GM12875 (cell line): Measurements from ENCODE around the gene SPSB2.

Experiments used
- H3K4me3 ChIP-seq: one replicate; pipeline ENCODE4 v1.5.1; 2011; ENCODE audit warnings: low read depth, low read length, control low read depth
- TF ChIP-seq, protein P1 (sequence below): IDR thresholded peaks from 2 replicates; pipeline ENCODE4 v1.5.1; 2011; ENCODE audit warnings: low read depth, mild to moderate bottlenecking, control low read depth, inconsistent platforms, low read length, moderate library complexity, borderline replicate concordance; ENCODE audit not compliant: insufficient read depth

SPSB2 gene

DNA sequence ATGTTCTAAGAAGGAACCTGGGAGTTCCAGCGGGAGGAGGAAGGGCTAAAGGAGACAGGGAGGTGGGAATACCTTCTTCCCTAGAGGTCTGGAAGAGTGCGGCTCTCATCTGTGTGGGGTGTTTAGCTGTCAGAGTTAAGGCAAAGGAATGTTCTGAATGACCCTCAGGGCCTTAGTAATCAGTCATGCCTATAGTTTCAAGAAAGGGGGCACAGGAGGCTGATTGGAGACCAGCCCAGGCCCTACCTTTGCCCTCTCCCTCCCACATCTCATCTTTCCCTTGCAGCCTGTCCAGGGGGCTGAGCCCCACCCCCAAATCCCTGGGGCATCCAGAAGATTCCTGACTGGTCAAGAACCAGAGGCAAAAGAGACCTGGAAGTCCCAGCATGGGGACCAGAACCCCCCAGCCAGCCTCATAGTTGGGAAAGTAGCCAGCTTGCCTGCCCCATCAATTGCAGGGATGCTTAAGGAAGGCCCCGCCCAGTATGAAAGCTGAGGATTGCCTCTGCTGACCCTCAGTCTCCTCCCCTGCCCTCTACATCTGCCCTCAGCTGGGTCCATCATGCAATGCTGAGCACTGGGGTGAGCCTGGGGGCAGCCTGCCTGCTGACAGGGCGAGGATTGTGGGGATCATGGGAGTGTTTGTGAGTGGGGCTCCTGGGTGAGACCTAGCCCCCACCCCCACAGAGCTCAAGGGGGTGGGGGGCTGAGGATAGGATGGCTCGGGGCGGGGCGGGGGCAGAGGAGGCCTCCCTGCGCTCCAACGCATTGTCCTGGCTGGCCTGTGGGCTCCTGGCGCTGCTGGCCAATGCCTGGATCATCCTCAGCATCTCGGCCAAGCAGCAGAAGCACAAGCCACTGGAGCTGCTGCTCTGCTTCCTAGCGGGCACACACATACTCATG, 49.7 kb downstream of the SPSB2 start:
- no peak overlapping the region for H3K4me3 ChIP-seq
- TF ChIP-seq, protein P1, sequence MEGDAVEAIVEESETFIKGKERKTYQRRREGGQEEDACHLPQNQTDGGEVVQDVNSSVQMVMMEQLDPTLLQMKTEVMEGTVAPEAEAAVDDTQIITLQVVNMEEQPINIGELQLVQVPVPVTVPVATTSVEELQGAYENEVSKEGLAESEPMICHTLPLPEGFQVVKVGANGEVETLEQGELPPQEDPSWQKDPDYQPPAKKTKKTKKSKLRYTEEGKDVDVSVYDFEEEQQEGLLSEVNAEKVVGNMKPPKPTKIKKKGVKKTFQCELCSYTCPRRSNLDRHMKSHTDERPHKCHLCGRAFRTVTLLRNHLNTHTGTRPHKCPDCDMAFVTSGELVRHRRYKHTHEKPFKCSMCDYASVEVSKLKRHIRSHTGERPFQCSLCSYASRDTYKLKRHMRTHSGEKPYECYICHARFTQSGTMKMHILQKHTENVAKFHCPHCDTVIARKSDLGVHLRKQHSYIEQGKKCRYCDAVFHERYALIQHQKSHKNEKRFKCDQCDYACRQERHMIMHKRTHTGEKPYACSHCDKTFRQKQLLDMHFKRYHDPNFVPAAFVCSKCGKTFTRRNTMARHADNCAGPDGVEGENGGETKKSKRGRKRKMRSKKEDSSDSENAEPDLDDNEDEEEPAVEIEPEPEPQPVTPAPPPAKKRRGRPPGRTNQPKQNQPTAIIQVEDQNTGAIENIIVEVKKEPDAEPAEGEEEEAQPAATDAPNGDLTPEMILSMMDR: no peak

DNA sequence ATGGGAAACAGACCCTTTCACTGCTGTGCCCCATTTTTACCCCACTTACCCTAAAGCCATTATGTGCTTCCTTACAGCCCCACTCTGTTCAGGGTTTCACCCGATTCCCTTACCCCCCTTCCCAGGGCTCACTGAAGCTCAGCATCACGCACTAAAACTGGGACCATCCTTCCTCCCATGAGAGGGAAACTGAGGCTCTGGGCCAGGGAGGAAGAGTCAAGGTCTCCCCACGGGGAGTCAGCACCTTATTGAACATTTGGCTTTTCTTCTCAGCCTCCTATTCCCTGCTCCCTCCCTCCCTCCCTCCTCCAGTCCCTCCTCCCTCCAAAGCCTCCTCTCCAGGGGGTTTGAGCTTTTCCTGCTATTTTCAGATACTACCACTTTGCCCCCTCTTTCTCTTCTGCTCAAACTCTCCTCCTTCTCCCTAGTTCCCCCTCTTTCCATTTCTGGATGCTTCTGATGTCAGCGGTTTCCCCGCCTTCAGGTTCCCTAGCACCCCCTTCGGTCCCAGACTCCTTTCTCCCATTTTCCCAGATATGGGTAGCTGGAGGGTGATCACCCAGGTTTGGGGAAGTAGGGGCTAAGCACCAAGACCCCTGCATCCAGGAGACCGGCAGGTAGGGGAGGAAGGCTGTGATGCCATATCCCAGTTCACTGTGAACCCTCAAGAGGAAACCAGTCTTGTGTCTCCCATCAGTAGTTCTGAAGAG, 50.5 kb downstream of the SPSB2 start:
- TF ChIP-seq, protein P1: no peak
- H3K4me3 ChIP-seq: no peak overlapping the region

DNA sequence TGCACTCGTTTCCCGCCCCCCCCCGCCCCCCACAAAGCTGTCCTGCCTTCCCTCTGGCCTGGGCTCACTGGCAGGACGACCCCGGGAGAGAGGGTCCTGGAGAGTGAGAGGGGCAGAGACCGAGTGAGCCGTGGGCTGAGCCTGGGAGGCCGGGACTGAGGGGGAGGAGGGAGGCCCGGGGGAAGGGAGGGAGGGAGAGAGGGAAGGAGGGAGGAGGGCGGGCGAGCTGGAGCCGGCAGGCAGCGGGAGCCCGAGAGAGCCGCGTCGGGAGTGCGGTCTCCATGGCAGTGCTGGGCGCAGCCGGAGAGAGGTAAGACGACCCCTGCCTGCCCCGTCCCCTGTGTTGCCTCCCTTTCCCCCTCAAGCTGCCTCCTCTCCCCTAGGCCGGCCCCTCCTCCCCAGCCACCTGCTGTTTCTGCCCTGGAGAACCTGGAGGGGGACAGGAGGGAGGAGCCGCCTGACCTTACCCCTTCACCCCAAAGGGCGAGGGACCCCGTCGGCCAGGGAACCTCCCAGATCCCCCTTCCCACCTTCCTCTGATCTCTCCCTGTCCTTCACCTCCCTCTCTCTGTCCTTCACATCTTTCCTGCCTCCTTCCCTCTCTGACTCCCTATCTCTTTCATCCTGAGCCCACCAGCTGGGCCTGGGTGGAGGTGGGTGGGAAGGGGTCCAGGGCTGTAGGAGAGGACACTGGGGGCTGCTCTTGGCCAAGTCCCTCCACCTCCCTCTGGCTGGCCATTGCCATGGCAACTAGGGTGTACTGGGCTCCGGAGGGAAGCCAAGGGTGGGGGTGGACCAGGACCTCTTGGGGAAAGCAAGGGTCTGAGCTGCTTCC, 51.3 kb downstream of the SPSB2 start, which contains the start of gene GPR162:
GPR162 (plus strand) TSS at position 231 of the 835 bp plus-strand sequence. CDS start 2,078 bp downstream, outside the sequence.
- no peak within 1 kb of the TSS for H3K4me3 ChIP-seq
- TF ChIP-seq, protein P1: no peak
